GM12878 (cell line): ENCODE data around the gene MEIOB. TPM values are rescaled to one million over a fixed set of nuclear protein-coding genes. Genes with fewer than 3 reads are reported as not detected.

ENCODE experiments used
- ATAC-seq: fragments of 200-7000 bp; cut with Tn5 transposase; 3 replicates; pipeline ENCODE4 v1.9.1; 2020; ENCODE audit warnings: mild to moderate bottlenecking, moderate library complexity
- BruUV-seq: library from RNA; stranded (reverse); fragments of 400-500 nt; replicated peaks from 2 replicates; lab custom pipeline; 2021; lab: Mats Ljungman, UMichigan
- CTCF ChIA-PET: fragments of 300-600 bp; sonication (Branson Sonifier 250); formaldehyde crosslinking; extraction: SDS; loops from one replicate; lab custom pipeline; 2021; ENCODE audit warnings: inconsistent platforms; lab: Yijun Ruan, JAX
- POLR2A ChIA-PET: fragments of 350-600 bp; formaldehyde crosslinking; extraction: SDS; loops from one replicate; lab custom pipeline; 2021; ENCODE audit warnings: inconsistent platforms; lab: Charles Lee
- RAD21 ChIA-PET: fragments of 300-600 bp; sonication (Branson Sonifier 250); formaldehyde crosslinking; loops from one replicate; lab custom pipeline; 2023; ENCODE audit warnings: antibody characterized with exemption; ENCODE audit not compliant: unreplicated experiment; lab: Charles Lee
- SMC1A ChIA-PET: fragments of 300-600 bp; sonication (Branson Sonifier 250); formaldehyde crosslinking; loops from one replicate; lab custom pipeline; 2023; ENCODE audit not compliant: unreplicated experiment, uncharacterized antibody; lab: Charles Lee
- DNase-seq: peaks from one replicate; pipeline ENCODE4 v3.0.0-alpha.2; 2011; ENCODE audit warnings: low read depth, low spot score
- FAIRE-seq: peaks from 3 replicates; lab custom pipeline; 2011; peaks lifted over from hg19 to GRCh38; lab: Jason Lieb, UNC
- H2AFZ ChIP-seq: 2 replicates; pipeline ENCODE4 v1.6.0; 2011; ENCODE audit warnings: low read depth, low read length, control low read depth; ENCODE audit not compliant: control insufficient read depth
- H3K27ac ChIP-seq: 2 replicates; pipeline ENCODE4 v1.5.1; 2011; ENCODE audit warnings: control low read depth; ENCODE audit not compliant: control insufficient read depth, insufficient read depth
- H3K27me3 ChIP-seq, 2 experiments: replicated peaks in 1 of 2; 2 replicates each; pipeline versions ENCODE4 v1.6.0 to v1.6.1; 2011; ENCODE audit warnings: low read length in 1 of 2; ENCODE audit not compliant: control insufficient read depth in 2 of 2, insufficient read depth in 2 of 2
- H3K36me3 ChIP-seq, 2 experiments: 2 replicates each; pipeline ENCODE4 v1.5.1; 2011; ENCODE audit warnings: low read length in 1 of 2; ENCODE audit not compliant: control insufficient read depth in 2 of 2, insufficient read depth in 2 of 2
- H3K4me1 ChIP-seq: 2 replicates; pipeline ENCODE4 v1.6.1; 2011; ENCODE audit warnings: mild to moderate bottlenecking, low read length, moderate library complexity, mixed read lengths; ENCODE audit not compliant: control insufficient read depth, insufficient read depth
- H3K4me2 ChIP-seq: 2 replicates; pipeline ENCODE4 v1.6.0; 2011; ENCODE audit warnings: control low read depth; ENCODE audit not compliant: control insufficient read depth, insufficient read depth
- H3K4me3 ChIP-seq: fragments of 200-600 bp; sonication (generic); 2 replicates; pipeline ENCODE4 v1.5.1; 2016
- H3K79me2 ChIP-seq: 2 replicates; pipeline ENCODE4 v1.6.0; 2011; ENCODE audit warnings: low read length; ENCODE audit not compliant: control insufficient read depth, insufficient read depth
- H3K9ac ChIP-seq: 2 replicates; pipeline ENCODE4 v1.8.0; 2011; ENCODE audit warnings: low read length, control low read depth, mixed read lengths; ENCODE audit not compliant: control insufficient read depth, insufficient read depth
- H3K9me3 ChIP-seq: replicated peaks from 3 replicates; pipeline ENCODE4 v1.5.1; 2011; ENCODE audit warnings: mild to moderate bottlenecking, low read length; ENCODE audit not compliant: control insufficient read depth, insufficient read depth
- H4K20me1 ChIP-seq: 2 replicates; pipeline ENCODE4 v1.6.0; 2011; ENCODE audit not compliant: control insufficient read depth, insufficient read depth
- BHLHE40 ChIP-seq, 2 experiments: fragments of 450-650 bp in 1 of 2; IDR thresholded peaks; 2 replicates each; pipeline ENCODE4 v1.6.1; 2011 to 2017; ENCODE audit warnings: low read depth in 2 of 2, borderline replicate concordance in 1 of 2, improper control_type of control experiment in 1 of 2, low read length in 1 of 2, mild to moderate bottlenecking in 1 of 2
- CHD4 ChIP-seq: fragments of 200-600 bp; sonication (generic); IDR thresholded peaks from 2 replicates; pipeline ENCODE4 v1.6.1; 2016; ENCODE audit warnings: mild to moderate bottlenecking
- CTCF ChIP-seq, 3 experiments: IDR thresholded peaks in 2 of 3; conservative IDR thresholded peaks in 1 of 3; 2 replicates each; pipeline ENCODE4 v1.5.1; 2011; ENCODE audit warnings: low read depth in 3 of 3, low read length in 3 of 3, mild to moderate bottlenecking in 3 of 3, control low read depth in 2 of 3, moderate library complexity in 2 of 3, inconsistent platforms in 1 of 3, mixed read lengths in 1 of 3; ENCODE audit not compliant: control insufficient read depth in 2 of 3, insufficient read depth in 1 of 3; ENCODE audit errors: extremely low read depth in 1 of 3
- ETV6 ChIP-seq, 2 experiments: fragments of 450-650 bp in 1 of 2; IDR thresholded peaks in 1 of 2; conservative IDR thresholded peaks in 1 of 2; 2 replicates each; pipeline ENCODE4 v1.6.1; 2014; ENCODE audit warnings: antibody characterized with exemption in 1 of 2, borderline replicate concordance in 1 of 2, low read depth in 1 of 2, mild to moderate bottlenecking in 1 of 2, moderate library complexity in 1 of 2
- FOXK2 ChIP-seq: fragments of 450-650 bp; IDR thresholded peaks from 2 replicates; pipeline ENCODE4 v1.6.1; 2017; ENCODE audit warnings: mild to moderate bottlenecking, moderate library complexity
- FOXM1 ChIP-seq: IDR thresholded peaks from 2 replicates; pipeline ENCODE4 v1.6.1; 2012; ENCODE audit warnings: low read depth, mild to moderate bottlenecking, inconsistent platforms, low read length, moderate library complexity
- HCFC1 ChIP-seq: fragments of 150-350 bp; IDR thresholded peaks from 2 replicates; pipeline ENCODE4 v1.6.1; 2014; ENCODE audit warnings: low read length
- HDGF ChIP-seq: fragments of 450-650 bp; IDR thresholded peaks from 2 replicates; pipeline ENCODE4 v1.6.1; 2016; ENCODE audit warnings: antibody characterized with exemption
- MEF2B ChIP-seq: fragments of 450-650 bp; IDR thresholded peaks from 2 replicates; pipeline ENCODE4 v1.6.1; 2018; ENCODE audit warnings: mild to moderate bottlenecking, moderate library complexity; ENCODE audit not compliant: partially characterized antibody, poor library complexity, severe bottlenecking
- MXI1 ChIP-seq: fragments of 150-350 bp; IDR thresholded peaks from 2 replicates; pipeline ENCODE4 v1.6.1; 2011; ENCODE audit warnings: low read depth, mild to moderate bottlenecking, inconsistent platforms, low read length, improper control_type of control experiment
- NR2C2 ChIP-seq: IDR thresholded peaks from 2 replicates; pipeline ENCODE4 v1.6.1; 2011; ENCODE audit warnings: borderline replicate concordance, low read depth; ENCODE audit not compliant: control insufficient read depth, insufficient read length
- NR2F1 ChIP-seq: fragments of 450-650 bp; conservative IDR thresholded peaks from 2 replicates; pipeline ENCODE4 v1.6.1; 2017; ENCODE audit warnings: mild to moderate bottlenecking
- POLR2A ChIP-seq: IDR thresholded peaks from 2 replicates; pipeline ENCODE4 v1.6.1; 2011; ENCODE audit warnings: low read depth, mild to moderate bottlenecking, low read length
- TARDBP ChIP-seq: IDR thresholded peaks from 2 replicates; pipeline ENCODE4 v1.6.1; 2016; ENCODE audit warnings: borderline replicate concordance
- YY1 ChIP-seq: IDR thresholded peaks from 2 replicates; pipeline ENCODE4 v1.6.1; 2011; ENCODE audit warnings: low read depth, mild to moderate bottlenecking, low read length
- WGBS: methylation state at CpG from one replicate; pipeline ENCODE4 v1.1.6; 2016; ENCODE audit warnings: low lambda C conversion rate; ENCODE audit not compliant: insufficient replicate concordance, insufficient coverage; ENCODE audit errors: missing lambda C conversion rate; 5-methylcytosine and 5-hydroxymethylcytosine counted together
- in situ Hi-C: fragments of 300-500 bp; cut with MboI; formaldehyde crosslinking; loops from 9 replicates; pipeline ENCODE4 v1.14.3; 2018; ENCODE audit warnings: mixed read lengths
- intact Hi-C: fragments of 100-400 bp; cut with micrococcal nuclease; formaldehyde crosslinking; loops from one replicate; pipeline ENCODE4 v1.14.2; 2022; ENCODE audit not compliant: unreplicated experiment
- polyA plus RNA-seq, 11 experiments: library from polyadenylated mRNA; depleted of rRNA in 4 of 11; unstranded in 6 of 11; stranded (reverse) in 5 of 11; fragments of >200 nt; fragmentation: Nextera tagmentation in 4 of 11; fragmentation: Illumina TruSeq in 1 of 11; extraction: Ambion mirVana in 4 of 11; extraction: Trizol in 1 of 11; gene quantifications; 1 replicate in 1 of 11; 2 replicates in 10 of 11; pipeline versions ENCODE4 v1.2.1 to v1.2.3, GENCODE V29; 2011 to 2016; ENCODE audit warnings: inconsistent platforms in 2 of 11, missing spikeins in 2 of 11, low read depth in 1 of 11
- total RNA-seq, 4 experiments: library from RNA; depleted of rRNA in 3 of 4; stranded (reverse); fragments of >200 nt in 3 of 4; fragmentation: Illumina TruSeq in 1 of 4; extraction: Trizol in 1 of 4; gene quantifications; 2 replicates each; pipeline versions ENCODE4 v1.2.1 to v1.2.3, GENCODE V29; 2013 to 2021
- TF ChIP-seq, protein P1 (sequence below): fragments of 450-650 bp; IDR thresholded peaks from 2 replicates; pipeline ENCODE4 v1.6.1; 2016; ENCODE audit warnings: mild to moderate bottlenecking

Gene MEIOB
- total and polyA plus RNA-seq, 10 of the 15 experiments (the other 5 are each of a cell fraction or from before 2014, with no cell fraction given): 0.04 to 0.26 (median 0.09) TPM; not detected in 5

DNA sequence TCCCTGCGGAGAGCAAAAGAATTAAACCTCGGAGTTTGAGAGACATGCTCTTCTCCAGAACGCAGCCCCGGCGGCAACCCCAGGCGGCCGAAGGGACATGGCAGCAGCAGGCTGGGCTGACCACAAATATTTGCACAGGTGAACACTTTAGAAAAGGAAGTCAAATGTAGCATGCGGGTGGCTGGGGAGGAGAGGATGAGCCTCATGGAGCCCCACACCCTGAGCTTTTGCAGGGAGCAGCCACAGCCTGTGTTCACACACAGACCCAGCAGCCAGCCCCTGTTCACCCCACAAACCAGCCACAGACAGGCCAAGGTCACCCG lies 28.4 kb upstream of the MEIOB start:
- SMC1A ChIA-PET: no interaction called here
- Histone ChIP-seq H3K4me3 (no peak overlapping the region), H2AFZ (no peak overlapping the region), H4K20me1 (no peaks in the 10 kb centered on the region), H3K79me2 (no peaks in the 10 kb centered on the region), H3K9me3 (no peaks in the 10 kb centered on the region), H3K4me2 (no peak overlapping the region), H3K9ac (no peak overlapping the region), H3K4me1 (no peaks in the 10 kb centered on the region), H3K27me3 (no peaks in the 10 kb centered on the region), H3K36me3 (no peaks in the 10 kb centered on the region), H3K27ac (no peak overlapping the region)
- DNase-seq: no peak
- WGBS: 40% methylated on average over 9 of the region's 9 CpGs
- no peak for TF ChIP-seq ETV6 (conservative IDR thresholded peaks at IDR 0.05 in 1 of 2, IDR thresholded peaks at IDR 0.05 in 1 of 2; ENCODE audit: borderline replicate concordance in 1 of 2, low read depth in 1 of 2)
- TF ChIP-seq POLR2A: no peak
- TF ChIP-seq FOXK2: no peak
- TF ChIP-seq CHD4: no peak
- no peak for TF ChIP-seq NR2C2
- TF ChIP-seq CTCF (IDR thresholded peaks at IDR 0.05 in 2 of 3, conservative IDR thresholded peaks at IDR 0.05 in 1 of 3; ENCODE audit: control insufficient read depth in 2 of 3, extremely low read depth in 1 of 3, insufficient read depth in 1 of 3, low read depth in 3 of 3, low read length in 3 of 3): no peak
- TF ChIP-seq MEF2B: no peak
- TF ChIP-seq TARDBP: no peak
- TF ChIP-seq MXI1: no peak
- TF ChIP-seq YY1: no peak
- TF ChIP-seq HDGF: no peak
- no peak for TF ChIP-seq FOXM1
- TF ChIP-seq BHLHE40 (IDR thresholded peaks at IDR 0.05; ENCODE audit: borderline replicate concordance in 1 of 2, low read depth in 2 of 2, low read length in 1 of 2): no peak
- no peak for TF ChIP-seq HCFC1
- no peak for TF ChIP-seq NR2F1
- TF ChIP-seq, protein P1, sequence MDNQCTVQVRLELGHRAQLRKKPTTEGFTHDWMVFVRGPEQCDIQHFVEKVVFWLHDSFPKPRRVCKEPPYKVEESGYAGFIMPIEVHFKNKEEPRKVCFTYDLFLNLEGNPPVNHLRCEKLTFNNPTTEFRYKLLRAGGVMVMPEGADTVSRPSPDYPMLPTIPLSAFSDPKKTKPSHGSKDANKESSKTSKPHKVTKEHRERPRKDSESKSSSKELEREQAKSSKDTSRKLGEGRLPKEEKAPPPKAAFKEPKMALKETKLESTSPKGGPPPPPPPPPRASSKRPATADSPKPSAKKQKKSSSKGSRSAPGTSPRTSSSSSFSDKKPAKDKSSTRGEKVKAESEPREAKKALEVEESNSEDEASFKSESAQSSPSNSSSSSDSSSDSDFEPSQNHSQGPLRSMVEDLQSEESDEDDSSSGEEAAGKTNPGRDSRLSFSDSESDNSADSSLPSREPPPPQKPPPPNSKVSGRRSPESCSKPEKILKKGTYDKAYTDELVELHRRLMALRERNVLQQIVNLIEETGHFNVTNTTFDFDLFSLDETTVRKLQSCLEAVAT: no peak
- BruUV-seq: no TSS peak
- no peak for ATAC-seq
- POLR2A ChIA-PET: no interaction called here
- RAD21 ChIA-PET: no interaction called here
- in situ Hi-C loops (no loop called here), intact Hi-C loops (no loop called here)
- CTCF ChIA-PET: no interaction called here
- no peak for FAIRE-seq
